ENCODE measurements around the gene TMCC1.

GRCh38 chr3:129783470-129783869, 110.0 kb downstream of the TMCC1 start:
- TF ChIP-seq FOSL2 (IDR thresholded peaks at IDR 0.05; ENCODE audit: borderline replicate concordance, low read depth) (no peak), EP300 (IDR thresholded peaks at IDR 0.05; ENCODE audit: borderline replicate concordance in 1 of 2, low read depth in 1 of 2, low read length in 1 of 2) (no peak), EZH2phosphoT487 (IDR thresholded peaks at IDR 0.05; ENCODE audit: borderline replicate concordance, low read depth) (no peak), CTCF (IDR thresholded peaks at IDR 0.05) (no peak)
